Natural killer cell treated with Interleukin-12 subunit alpha and Interleukin-12 subunit beta and Interleukin-15 and Interleukin-18, amount 100 ng/mL, for 72 hours (primary cell): ENCODE results near the gene PAX4. TPM values are rescaled to one million over a fixed set of nuclear protein-coding genes. Genes with fewer than 3 reads are reported as not detected.

Experiments used
- ATAC-seq, 2 donors: fragments of 150-1000 bp; cut with Tn5 transposase in 1 of 2; sonication (Bioruptor Pico), chemical (Tn5 transposase) in 1 of 2; 2 replicates each; pipeline ENCODE4 v1.10.0; 2021
- DNase-seq: peaks from one replicate; pipeline ENCODE4 v3.0.0; 2022; ENCODE audit warnings: low spot score
- H3K27ac Mint-ChIP-seq, 2 donors: 1 replicate in 1 of 2; 2 replicates in 1 of 2; pipeline ENCODE4 v1.8.0; 2022; ENCODE audit warnings: mixed read lengths in 2 of 2, mild to moderate bottlenecking in 1 of 2, moderate library complexity in 1 of 2
- H3K27me3 Mint-ChIP-seq, 2 donors: 1 replicate in 1 of 2; 2 replicates in 1 of 2; pipeline ENCODE4 v1.8.0; 2022; ENCODE audit warnings: mixed read lengths in 2 of 2
- H3K36me3 Mint-ChIP-seq: one replicate; pipeline ENCODE4 v1.8.0; 2022; ENCODE audit warnings: mixed read lengths
- H3K4me1 Mint-ChIP-seq, 2 donors: 1 replicate in 1 of 2; 2 replicates in 1 of 2; pipeline ENCODE4 v1.8.0; 2022; ENCODE audit warnings: low read depth in 2 of 2, mixed read lengths in 2 of 2, mild to moderate bottlenecking in 1 of 2
- H3K4me3 Mint-ChIP-seq: one replicate; pipeline ENCODE4 v1.8.0; 2022; ENCODE audit warnings: mixed read lengths
- H3K9me3 Mint-ChIP-seq: 2 replicates; pipeline ENCODE4 v1.8.0; 2022; ENCODE audit warnings: mixed read lengths
- total RNA-seq, 2 donors: library from RNA; stranded (reverse); gene quantifications; one replicate each; pipeline ENCODE4 v1.2.3, GENCODE V29; 2022

PAX4 gene
- not detected for total RNA-seq

GRCh38 chr7:127618042-127618441, at the start of gene PAX4:
Gene PAX4 (minus strand): TSS chr7:127618142. CDS start chr7:127615928, 2,214 bp downstream.
- no peak for DNase-seq
- H3K4me3 Mint-ChIP-seq, result no peak within 1 kb of the TSS
- H3K27me3 Mint-ChIP-seq, result peaks cover 43 to 57% of the 10 kb centered on the region in 2 donors
- no peak within 1 kb of the TSS for H3K27ac Mint-ChIP-seq
- no peaks in the 10 kb centered on the region for H3K9me3 Mint-ChIP-seq
- ATAC-seq, result no peak
- no peaks in the 10 kb centered on the region for H3K4me1 Mint-ChIP-seq
- no peaks in the 10 kb centered on the region for H3K36me3 Mint-ChIP-seq

- ATAC-seq (peak in 1 of 2 donors; percentile 86), DNase-seq (no peak)
- Mint-ChIP-seq H3K4me3 (peak overlapping the region; percentile 77), H3K27me3 (no peaks in the 10 kb centered on the region), H3K9me3 (no peaks in the 10 kb centered on the region), H3K4me1 (peaks cover 51 to 56% of the 10 kb centered on the region in 2 donors), H3K36me3 (peaks cover 20% of the 10 kb centered on the region), H3K27ac (peak overlapping the region; percentile 79 to 95)
These were observed 49.2 kb upstream of the PAX4 start for GRCh38 chr7:127667017-127667670.

GRCh38 chr7:127666602-127667001, 48.7 kb upstream of the PAX4 start:
- ATAC-seq (no peak), DNase-seq (no peak)
- H3K9me3 Mint-ChIP-seq, result no peaks in the 10 kb centered on the region
- no peaks in the 10 kb centered on the region for H3K27me3 Mint-ChIP-seq
- H3K4me3 Mint-ChIP-seq, result peak overlapping the region; percentile 77
- H3K36me3 Mint-ChIP-seq, result peaks cover 22% of the 10 kb centered on the region
- peak overlapping the region in 1 of 2 donors; percentile 95 for H3K27ac Mint-ChIP-seq
- peaks cover 51 to 56% of the 10 kb centered on the region in 2 donors for H3K4me1 Mint-ChIP-seq

- Mint-ChIP-seq H3K4me1 (peaks cover 57 to 62% of the 10 kb centered on the region in 2 donors), H3K27me3 (no peaks in the 10 kb centered on the region), H3K4me3 (peak overlapping the region; percentile 77), H3K36me3 (peaks cover 28% of the 10 kb centered on the region), H3K27ac (peak overlapping the region in 1 of 2 donors; percentile 95), H3K9me3 (no peaks in the 10 kb centered on the region)
- ATAC-seq (no peak), DNase-seq (no peak)
These were observed 48.0 kb upstream of the PAX4 start for GRCh38 chr7:127665922-127666321.

- Mint-ChIP-seq H3K9me3 (no peaks in the 10 kb centered on the region), H3K36me3 (peaks cover 39% of the 10 kb centered on the region), H3K27me3 (no peaks in the 10 kb centered on the region), H3K4me1 (peaks cover 60% of the 10 kb centered on the region in 2 donors), H3K27ac (no peak overlapping the region), H3K4me3 (no peak overlapping the region)
- ATAC-seq (no peak), DNase-seq (no peak)
These were observed 41.2 kb upstream of the PAX4 start for GRCh38 chr7:127658970-127659630.

DNA sequence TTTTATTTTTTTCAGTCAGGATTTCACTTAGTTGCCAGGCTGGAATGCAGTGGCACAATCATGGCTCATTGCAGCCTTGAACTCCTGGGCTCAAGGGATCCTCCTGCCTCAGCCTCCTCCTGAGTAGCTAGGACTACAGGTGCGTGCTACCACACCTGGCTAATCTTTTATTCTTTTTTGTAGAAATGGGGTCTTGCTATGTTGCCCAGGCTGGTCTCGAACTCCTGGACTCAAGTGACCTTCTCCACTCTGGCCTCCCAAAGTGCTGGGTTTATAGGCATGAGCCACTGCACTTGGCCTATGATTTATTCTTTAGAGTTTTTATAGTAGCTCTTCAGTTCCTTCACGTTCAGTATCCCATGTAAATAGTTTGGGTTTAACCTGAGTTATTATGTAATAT, 39.6 kb upstream of the PAX4 start:
- no peak for ATAC-seq

GRCh38 chr7:127655720-127656119, 37.8 kb upstream of the PAX4 start:
- no peaks in the 10 kb centered on the region for H3K27me3 Mint-ChIP-seq
- no peaks in the 10 kb centered on the region for H3K9me3 Mint-ChIP-seq
- ATAC-seq (no peak), DNase-seq (no peak)
- H3K4me3 Mint-ChIP-seq, result peak overlapping the region; percentile 10
- peaks cover 35% of the 10 kb centered on the region for H3K36me3 Mint-ChIP-seq
- H3K4me1 Mint-ChIP-seq, result peaks cover 63 to 67% of the 10 kb centered on the region in 2 donors
- H3K27ac Mint-ChIP-seq, result no peak overlapping the region

More for the DNA sequence above, 39.6 kb upstream of the PAX4 start:
- Mint-ChIP-seq H3K4me3 (no peak overlapping the region), H3K27me3 (no peaks in the 10 kb centered on the region), H3K9me3 (no peaks in the 10 kb centered on the region), H3K27ac (no peak overlapping the region), H3K36me3 (peaks cover 45% of the 10 kb centered on the region), H3K4me1 (peaks cover 69% of the 10 kb centered on the region in 2 donors)
- DNase-seq, result no peak

- H3K9me3 Mint-ChIP-seq, result no peaks in the 10 kb centered on the region
- peaks cover 55 to 59% of the 10 kb centered on the region in 2 donors for H3K4me1 Mint-ChIP-seq
- H3K4me3 Mint-ChIP-seq, result no peak overlapping the region
- DNase-seq, result no peak
- no peaks in the 10 kb centered on the region for H3K27me3 Mint-ChIP-seq
- no peak overlapping the region for H3K27ac Mint-ChIP-seq
- ATAC-seq, result no peak
- H3K36me3 Mint-ChIP-seq, result peaks cover 31% of the 10 kb centered on the region
These were observed 36.8 kb upstream of the PAX4 start for GRCh38 chr7:127654404-127655394.

- H3K27ac Mint-ChIP-seq, result no peak overlapping the region
- ATAC-seq (no peak), DNase-seq (no peak)
- H3K27me3 Mint-ChIP-seq, result no peaks in the 10 kb centered on the region
- H3K4me3 Mint-ChIP-seq, result no peak overlapping the region
- no peaks in the 10 kb centered on the region for H3K9me3 Mint-ChIP-seq
- H3K4me1 Mint-ChIP-seq, result peaks cover 44 to 49% of the 10 kb centered on the region in 2 donors
- peaks cover 31% of the 10 kb centered on the region for H3K36me3 Mint-ChIP-seq
These were observed 35.5 kb upstream of the PAX4 start for GRCh38 chr7:127653396-127653795.

DNA sequence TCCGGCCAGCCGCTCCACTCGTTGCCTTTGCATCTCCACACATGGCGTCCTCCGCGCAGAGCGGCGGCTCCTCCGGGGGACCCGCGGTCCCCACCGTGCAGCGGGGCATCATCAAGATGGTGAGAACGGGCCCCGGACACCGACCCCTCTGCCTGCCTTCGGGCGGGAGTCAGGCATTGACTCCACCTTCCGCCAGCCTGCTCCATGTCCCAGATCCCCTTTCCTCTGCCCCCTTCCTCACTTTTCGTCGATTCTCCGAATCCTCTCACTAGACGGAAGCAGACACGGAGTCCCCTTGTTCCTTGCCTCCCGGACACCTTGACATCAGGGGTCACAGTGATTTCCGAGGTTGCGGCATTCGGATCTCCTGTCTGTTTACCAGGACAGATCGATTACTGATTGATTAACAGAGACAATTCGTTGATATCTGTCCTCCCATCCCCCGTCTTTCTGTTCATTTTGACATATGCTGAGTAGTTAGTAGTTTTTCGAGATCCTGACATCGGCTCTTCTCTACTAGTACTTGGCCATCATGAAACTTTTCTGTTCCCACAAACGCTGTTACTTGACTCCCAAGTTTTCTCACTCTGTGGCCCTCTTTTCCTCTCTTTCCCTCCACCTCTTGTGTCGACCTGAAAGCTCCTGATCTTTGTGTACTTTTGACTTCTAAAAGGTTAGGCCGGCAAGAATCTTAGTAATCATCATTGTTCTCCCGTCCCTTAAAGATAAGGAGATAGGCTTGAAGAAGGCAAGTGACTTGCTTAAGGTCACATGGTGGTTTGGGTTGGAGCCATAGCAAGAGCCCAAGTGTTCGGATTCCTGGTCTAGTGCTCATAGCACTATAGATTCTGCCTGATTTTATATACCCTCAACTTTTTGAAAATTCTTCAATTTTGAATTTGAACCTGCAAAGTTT, 34.6 kb upstream of the PAX4 start:
- Mint-ChIP-seq H3K27me3 (no peaks in the 10 kb centered on the region), H3K4me3 (no peak overlapping the region), H3K36me3 (peaks cover 31% of the 10 kb centered on the region), H3K9me3 (no peaks in the 10 kb centered on the region), H3K27ac (no peak overlapping the region), H3K4me1 (peaks cover 42 to 46% of the 10 kb centered on the region in 2 donors)
- DNase-seq, result no peak
- ATAC-seq, result peak in 1 of 2 donors; percentile 43

GRCh38 chr7:127651556-127652332, 33.8 kb upstream of the PAX4 start, which contains the start of gene SND1:
Gene SND1 (plus strand): TSS chr7:127652194. CDS start chr7:127652374, 180 bp downstream.
- H3K9me3 Mint-ChIP-seq, result no peaks in the 10 kb centered on the region
- peak; percentile 96 to 97 for ATAC-seq
- peaks cover 37 to 42% of the 10 kb centered on the region in 2 donors for H3K4me1 Mint-ChIP-seq
- H3K27ac Mint-ChIP-seq, result no peak within 1 kb of the TSS
- DNase-seq, result peak; percentile 100
- H3K27me3 Mint-ChIP-seq, result peaks cover 0 to 2% of the 10 kb centered on the region in 2 donors
- no peak within 1 kb of the TSS for H3K4me3 Mint-ChIP-seq
- peaks cover 26% of the 10 kb centered on the region for H3K36me3 Mint-ChIP-seq

DNA sequence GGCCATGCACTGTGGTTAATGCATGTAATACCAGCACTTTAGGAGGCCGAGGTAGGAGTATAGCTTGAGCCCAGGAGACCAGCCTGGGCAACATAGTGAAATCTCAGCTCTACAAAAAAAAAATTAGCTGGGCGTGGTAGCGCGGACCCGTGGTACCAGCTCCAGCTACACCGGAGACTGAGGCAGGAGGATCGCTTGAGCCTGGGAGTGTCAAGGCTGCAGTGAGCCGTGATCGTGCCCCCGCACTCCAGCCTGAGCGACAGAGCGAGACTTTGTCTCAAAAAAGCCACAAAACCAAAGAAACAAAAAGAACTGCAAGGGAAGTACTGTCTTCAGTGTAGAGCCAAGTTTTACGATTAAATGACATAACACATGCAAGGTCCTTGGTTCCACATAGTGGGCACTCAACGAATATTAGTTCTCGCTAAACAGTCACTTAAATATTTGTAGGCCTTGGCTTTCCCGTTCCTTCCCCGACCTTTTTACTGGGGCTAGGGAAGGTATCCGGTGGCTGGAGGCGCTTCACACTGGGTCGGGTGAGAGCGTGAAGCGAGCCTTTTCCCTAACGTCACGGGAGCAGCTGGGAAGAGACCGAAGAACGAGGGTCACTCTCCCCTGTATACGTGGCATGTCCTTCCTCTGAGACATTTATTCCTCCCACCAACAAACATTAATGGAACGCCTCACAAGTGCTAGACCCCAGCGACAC, 33.1 kb upstream of the PAX4 start:
- Mint-ChIP-seq H3K27me3 (peaks cover 0 to 2% of the 10 kb centered on the region in 2 donors), H3K9me3 (no peaks in the 10 kb centered on the region), H3K36me3 (peaks cover 26% of the 10 kb centered on the region), H3K4me1 (peaks cover 37 to 41% of the 10 kb centered on the region in 2 donors), H3K4me3 (no peak overlapping the region), H3K27ac (no peak overlapping the region)
- no peak for DNase-seq
- ATAC-seq, result no peak
